ENCODE results near the gene MEGF8.

MEGF8 gene, protein sequence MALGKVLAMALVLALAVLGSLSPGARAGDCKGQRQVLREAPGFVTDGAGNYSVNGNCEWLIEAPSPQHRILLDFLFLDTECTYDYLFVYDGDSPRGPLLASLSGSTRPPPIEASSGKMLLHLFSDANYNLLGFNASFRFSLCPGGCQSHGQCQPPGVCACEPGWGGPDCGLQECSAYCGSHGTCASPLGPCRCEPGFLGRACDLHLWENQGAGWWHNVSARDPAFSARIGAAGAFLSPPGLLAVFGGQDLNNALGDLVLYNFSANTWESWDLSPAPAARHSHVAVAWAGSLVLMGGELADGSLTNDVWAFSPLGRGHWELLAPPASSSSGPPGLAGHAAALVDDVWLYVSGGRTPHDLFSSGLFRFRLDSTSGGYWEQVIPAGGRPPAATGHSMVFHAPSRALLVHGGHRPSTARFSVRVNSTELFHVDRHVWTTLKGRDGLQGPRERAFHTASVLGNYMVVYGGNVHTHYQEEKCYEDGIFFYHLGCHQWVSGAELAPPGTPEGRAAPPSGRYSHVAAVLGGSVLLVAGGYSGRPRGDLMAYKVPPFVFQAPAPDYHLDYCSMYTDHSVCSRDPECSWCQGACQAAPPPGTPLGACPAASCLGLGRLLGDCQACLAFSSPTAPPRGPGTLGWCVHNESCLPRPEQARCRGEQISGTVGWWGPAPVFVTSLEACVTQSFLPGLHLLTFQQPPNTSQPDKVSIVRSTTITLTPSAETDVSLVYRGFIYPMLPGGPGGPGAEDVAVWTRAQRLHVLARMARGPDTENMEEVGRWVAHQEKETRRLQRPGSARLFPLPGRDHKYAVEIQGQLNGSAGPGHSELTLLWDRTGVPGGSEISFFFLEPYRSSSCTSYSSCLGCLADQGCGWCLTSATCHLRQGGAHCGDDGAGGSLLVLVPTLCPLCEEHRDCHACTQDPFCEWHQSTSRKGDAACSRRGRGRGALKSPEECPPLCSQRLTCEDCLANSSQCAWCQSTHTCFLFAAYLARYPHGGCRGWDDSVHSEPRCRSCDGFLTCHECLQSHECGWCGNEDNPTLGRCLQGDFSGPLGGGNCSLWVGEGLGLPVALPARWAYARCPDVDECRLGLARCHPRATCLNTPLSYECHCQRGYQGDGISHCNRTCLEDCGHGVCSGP (N-terminal part only)

GRCh38 chr19:42325308-42325895 is at the start of gene MEGF8:
Gene MEGF8, plus strand, starts transcription at chr19:42325635. Its CDS starts 609 bp downstream, at chr19:42326244.
- peak; percentile 99 for DNase-seq

- no peak for DNase-seq
These were observed 49.2 kb upstream of the MEGF8 start for GRCh38 chr19:42276284-42276683.

DNA sequence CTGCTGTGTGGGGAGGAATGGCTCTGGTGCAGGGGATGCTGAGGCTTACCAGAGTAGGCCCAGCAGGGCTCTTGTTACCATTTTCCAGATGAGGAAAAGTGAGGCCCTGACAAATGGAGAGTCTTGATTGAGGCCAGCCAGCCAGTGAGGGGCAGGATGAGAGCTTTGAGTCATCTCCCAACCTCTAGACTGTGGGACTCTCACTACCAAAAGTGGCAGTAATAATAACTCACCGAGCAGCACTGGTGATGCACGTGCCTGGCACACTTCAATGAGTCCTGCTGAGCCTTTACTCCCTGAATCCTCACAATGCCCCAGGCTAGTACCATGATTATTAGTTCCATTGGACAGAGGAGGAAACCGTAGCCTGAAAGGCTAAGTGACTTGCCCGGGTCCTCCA is 48.6 kb upstream of the MEGF8 start:
- no peak for DNase-seq

DNA sequence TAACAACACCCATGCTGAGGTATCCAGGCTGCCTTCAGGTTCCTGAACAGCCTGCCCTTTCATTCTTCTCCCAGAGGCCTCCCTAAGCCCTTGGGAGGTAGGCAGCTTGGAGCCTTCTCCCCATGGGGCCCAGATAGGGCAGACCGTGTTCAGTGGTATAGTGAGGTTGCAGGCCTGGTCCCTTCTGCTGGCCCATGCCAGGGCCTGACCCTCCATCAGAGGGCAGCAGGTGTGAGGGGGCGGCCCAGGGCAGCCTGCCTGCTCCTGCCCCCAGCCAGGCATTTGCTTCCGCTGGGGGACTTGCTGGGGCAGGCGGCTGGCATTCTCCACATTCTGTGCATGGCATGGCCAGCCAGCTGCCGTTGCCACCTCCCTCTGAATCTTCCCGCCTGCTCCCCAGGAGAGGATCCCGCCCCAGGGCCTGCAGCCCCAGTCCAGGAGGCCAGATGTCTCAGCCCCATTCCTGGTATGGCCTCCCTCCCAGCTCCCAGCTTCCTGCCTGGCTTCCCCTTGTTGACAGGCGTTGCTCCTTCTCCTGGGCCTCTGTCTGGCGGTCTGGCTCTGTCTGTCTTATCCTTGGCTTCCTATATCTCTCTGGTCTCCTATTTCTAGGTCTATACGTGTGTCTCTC is 47.5 kb upstream of the MEGF8 start:
- no peak for DNase-seq

GRCh38 chr19:42278452-42279154 is 46.8 kb upstream of the MEGF8 start:
- DNase-seq = no peak

GRCh38 chr19:42279155-42279901 is 46.1 kb upstream of the MEGF8 start:
- DNase-seq = no peak

DNA sequence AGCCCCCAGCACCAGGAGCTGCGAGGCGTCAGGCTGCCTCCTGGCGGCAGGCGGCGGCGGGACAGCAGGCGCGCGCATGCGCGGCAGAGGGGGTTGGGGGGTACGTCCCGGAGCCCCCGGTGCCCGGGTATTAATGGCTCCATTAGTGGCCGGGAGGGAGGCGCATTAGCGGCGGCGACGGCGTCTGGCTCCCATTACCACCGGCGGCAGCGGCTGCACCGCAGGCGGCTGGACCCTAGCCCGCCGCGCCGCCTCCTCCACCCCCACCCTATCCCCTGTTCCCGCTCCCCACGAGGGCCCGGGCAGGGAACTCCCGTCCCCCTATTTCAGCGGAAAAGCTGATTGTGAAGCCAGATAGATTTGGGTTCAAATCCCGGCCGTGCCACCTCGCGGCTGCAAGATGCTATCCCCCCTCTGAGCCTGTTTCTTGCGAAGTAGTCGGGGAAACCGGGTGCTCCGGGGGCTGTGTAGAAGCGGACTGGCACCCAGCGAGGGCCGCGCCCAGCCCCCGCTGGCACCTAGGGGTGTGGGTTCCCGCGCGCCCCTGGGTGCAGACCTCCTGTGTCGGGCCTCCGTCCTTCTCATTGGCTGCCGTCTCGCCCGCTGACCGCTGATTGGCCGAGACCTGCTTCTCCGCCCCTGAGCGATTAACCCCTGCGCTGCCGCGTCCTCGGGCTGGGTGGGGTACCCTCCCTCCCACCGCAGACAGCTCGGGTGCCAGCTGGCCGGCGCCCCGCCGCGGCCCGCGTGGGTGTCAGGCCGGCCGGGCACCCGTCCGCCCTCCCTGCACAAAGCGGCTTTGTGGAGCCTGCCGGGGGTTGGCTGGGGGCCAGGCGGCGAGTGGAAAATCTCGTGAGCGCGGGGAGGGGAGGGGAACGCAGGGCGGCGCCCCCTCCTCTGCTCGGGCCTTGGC is 45.3 kb upstream of the MEGF8 start:
- peak; percentile 93 for DNase-seq

- peak; percentile 72 for DNase-seq
These were observed 44.7 kb upstream of the MEGF8 start for GRCh38 chr19:42280815-42281145.

DNA sequence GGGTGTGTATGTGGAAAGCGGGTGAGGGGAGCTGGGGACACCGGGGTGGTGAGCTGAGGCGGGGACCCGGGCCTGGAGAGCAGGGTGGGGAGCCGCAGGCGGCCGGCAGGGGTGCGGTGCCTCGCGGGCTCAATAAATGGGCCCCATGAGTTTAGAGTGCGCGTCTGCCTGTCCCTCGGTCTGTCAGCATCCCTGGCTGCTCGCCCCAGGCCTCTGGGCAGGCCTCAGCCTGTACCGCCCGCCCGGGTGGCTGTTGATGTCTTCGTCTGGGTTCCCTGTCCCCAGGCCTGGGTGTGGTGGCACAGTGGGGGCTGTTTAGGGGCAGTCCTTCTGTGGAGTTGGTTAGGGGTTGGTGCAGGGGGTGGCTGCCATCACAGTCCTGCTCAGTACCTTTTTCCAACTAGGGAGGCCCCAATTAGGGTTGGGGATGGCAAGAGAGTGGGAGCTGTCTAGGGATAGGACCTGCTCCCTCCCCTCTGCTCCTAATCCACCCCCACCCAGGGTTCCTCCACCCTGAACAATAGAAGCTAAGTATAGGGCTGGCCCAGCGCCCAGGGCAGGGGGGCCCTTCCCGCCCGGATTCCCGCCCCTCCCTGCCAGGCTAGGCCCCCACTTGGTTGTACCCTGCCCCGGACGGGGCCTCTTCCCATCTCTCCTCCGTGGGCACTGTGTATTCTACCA is 44.1 kb upstream of the MEGF8 start:
- DNase-seq = peak; percentile 65

DNA sequence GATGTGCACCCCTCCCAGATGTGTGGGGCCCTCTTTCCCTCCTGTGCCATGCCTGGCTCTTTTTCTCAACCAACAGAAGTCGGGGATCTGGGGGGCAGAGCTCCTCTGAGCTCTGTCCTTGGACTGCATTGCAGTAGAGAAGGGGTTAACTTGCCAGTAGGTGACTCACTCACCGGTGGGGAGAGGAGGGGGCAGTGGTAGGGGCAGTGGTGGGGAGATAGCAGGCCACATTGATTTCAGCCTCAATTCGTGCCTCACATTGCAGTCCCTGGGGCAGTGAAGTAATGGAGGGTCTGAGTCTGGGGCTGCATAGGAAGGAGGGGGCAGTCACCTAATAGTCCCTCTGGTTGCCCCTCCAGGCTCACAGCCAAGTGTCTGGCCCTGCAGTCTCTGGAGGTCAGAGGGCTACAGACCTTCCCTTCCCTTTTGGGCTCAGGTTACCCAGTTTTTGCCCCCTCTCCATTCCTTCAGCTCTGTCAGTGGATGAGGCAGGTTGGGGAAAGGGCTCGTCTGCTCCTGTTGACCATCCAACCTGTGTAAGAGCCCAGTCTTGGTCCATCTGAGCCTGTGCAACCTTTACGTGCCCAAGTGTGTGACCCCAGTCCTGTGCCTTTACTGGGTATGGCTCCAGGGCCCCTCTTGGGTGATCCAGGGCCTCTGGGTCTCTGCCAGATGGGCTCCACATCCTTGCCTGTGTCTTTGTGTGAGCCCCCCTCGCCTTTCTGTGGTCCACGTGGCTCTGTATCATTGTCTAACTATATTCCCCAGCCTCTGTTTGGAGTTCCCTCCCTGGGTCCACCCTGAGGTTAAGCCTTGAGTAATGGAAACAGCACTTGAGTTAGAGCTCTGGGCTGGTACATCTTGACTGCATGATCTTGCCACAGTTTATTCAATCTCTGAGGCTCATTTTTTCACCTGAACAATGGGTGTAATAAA is 43.3 kb upstream of the MEGF8 start:
- peak; percentile 32 for DNase-seq

GRCh38 chr19:42282819-42283187 is 42.6 kb upstream of the MEGF8 start:
- no peak for DNase-seq

DNA sequence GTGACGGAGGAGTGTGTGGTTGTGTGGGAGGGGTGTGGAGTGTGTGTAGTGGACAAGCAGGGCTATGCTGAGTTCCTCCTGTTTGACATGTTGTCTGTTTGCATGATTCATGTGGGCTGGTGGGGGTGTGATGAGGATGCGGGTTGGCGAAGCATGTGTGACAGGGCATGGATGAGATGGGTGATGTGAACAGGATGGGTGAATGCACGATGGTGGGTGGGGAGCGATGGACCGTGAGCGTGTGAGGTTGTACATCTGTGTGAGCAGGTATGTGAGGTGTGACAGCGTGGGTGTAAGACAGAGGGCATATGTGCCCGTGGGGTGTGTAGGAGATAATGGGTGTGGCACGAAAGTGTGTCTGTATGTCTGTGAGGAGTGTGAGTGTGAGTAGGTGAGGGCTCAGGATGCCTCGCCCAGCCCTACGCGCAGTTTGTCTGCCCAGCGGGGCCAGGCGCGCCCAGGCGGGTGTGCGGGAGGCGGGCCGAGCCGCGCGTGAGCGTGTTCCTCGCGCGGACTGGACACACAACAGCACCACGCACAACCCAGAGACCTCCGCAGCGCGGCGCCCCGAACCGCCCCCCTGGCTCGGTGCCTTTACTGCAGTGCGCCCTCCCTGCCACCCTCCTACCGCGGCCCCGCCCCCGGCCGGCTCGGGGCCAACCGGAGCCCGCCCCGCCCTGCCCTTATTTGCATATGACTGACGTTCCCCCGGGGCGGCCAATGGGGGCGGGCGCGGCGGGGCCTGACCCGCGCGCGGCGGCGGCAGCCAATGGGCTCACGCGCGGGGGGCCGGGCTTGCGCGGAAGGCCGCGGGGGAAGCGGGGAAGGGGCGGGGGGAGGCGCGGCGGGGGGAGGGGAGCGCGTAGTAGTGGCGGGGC is 42.0 kb upstream of the MEGF8 start:
- peak; percentile 93 for DNase-seq

- DNase-seq = peak; percentile 81
These were observed 41.4 kb upstream of the MEGF8 start for GRCh38 chr19:42284066-42284501.

DNA sequence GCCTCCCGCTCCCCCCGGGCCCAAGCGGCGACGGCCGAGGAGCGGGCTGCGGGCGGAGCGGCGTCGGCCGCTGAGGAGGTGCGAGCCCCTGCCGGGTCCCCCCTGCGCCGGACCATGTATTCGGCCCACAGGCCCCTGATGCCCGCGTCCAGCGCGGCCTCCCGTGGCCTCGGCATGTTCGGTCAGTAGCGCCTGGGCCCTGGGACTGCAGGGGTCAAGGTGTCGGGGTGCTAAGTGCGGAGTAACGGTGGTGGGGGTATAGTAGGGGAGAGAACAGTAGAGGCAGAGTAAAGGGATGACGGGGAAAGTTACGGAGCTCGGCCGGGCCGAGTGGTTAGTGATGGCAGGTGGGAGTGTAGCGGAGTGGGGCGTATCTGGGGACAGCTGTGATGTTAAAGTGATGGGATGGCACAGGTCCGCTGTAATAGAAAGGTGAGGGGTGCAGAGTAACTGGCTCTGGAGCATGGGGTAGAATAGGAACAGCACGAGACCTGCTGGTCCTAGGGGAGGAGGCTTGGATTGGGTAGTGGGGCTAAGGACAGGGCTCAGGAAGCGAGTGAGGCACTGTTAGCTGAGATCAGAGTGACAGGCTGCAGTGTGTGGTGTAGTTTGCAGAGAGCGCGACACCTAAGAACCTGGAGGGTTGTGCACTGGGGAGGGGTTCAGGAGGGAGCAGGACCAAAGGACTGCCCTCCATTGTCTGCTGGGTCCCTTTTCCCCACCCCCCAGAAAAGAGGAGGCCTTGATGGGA is 40.7 kb upstream of the MEGF8 start:
- no peak for DNase-seq

GRCh38 chr19:42285541-42285941 is 39.9 kb upstream of the MEGF8 start:
- DNase-seq = no peak

GRCh38 chr19:42285988-42286348 is 39.5 kb upstream of the MEGF8 start:
- DNase-seq = no peak

Data from midbrain (tissue), 1 donor.